HG03066 (cell line): Measurements from ENCODE around the gene ROR1.
"Not testable (repeated sequence)": the region's sequence is repeated elsewhere in the genome, so short reads cannot be mapped to it uniquely, and the experiment has no call there.

ENCODE experiments used
- ATAC-seq: cut with Tn5 transposase; IDR thresholded peaks from one replicate; pipeline ENCODE4 v1.9.1; 2021; ENCODE audit warnings: low read depth; ENCODE audit not compliant: unreplicated experiment

ROR1 gene

GRCh38 chr1:64187646-64188045, 413.8 kb downstream of the ROR1 start:
- no peak for ATAC-seq

GRCh38 chr1:64192290-64192689, 418.5 kb downstream of the ROR1 start:
- ATAC-seq: no peak

- no peak for ATAC-seq
Observed at GRCh38 chr1:64194168-64195080, 420.6 kb downstream of the ROR1 start.

- no peak for ATAC-seq
Observed at GRCh38 chr1:64195081-64195395, 421.2 kb downstream of the ROR1 start.

GRCh38 chr1:64196074-64196870, 422.5 kb downstream of the ROR1 start:
- no peak for ATAC-seq

- ATAC-seq: no peak
Observed at GRCh38 chr1:64197076-64197475, 423.3 kb downstream of the ROR1 start.

GRCh38 chr1:64199154-64199553, 425.3 kb downstream of the ROR1 start:
- ATAC-seq: no peak

- ATAC-seq: no peak
Observed at GRCh38 chr1:64200064-64200463, 426.2 kb downstream of the ROR1 start.

- no peak for ATAC-seq
Observed at GRCh38 chr1:64203420-64203819, 429.6 kb downstream of the ROR1 start, which contains the start of gene UBE2U. Gene UBE2U (plus strand): TSS chr1:64203623. CDS start chr1:64204051, 428 bp downstream.

GRCh38 chr1:64209221-64209620, 435.4 kb downstream of the ROR1 start:
- no peak for ATAC-seq

GRCh38 chr1:64212031-64212430, 438.2 kb downstream of the ROR1 start:
- ATAC-seq: no peak

- no peak for ATAC-seq
Observed at GRCh38 chr1:64215576-64215975, 441.8 kb downstream of the ROR1 start.

- ATAC-seq: no peak
Observed at GRCh38 chr1:64220241-64220640, 446.4 kb downstream of the ROR1 start.

- peak; percentile 68 for ATAC-seq
Observed at GRCh38 chr1:64223329-64224151, 449.7 kb downstream of the ROR1 start.

- ATAC-seq: not testable (repeated sequence)
Observed at GRCh38 chr1:64224236-64224635, 450.4 kb downstream of the ROR1 start.

GRCh38 chr1:64228167-64228957, 454.5 kb downstream of the ROR1 start:
- ATAC-seq: no peak

GRCh38 chr1:64229307-64229706, 455.5 kb downstream of the ROR1 start:
- no peak for ATAC-seq
